DND-41 (cell line): Measurements from ENCODE around the gene FAM53B.

ENCODE experiments used
- ATAC-seq: fragments of 200-7000 bp; cut with Tn5 transposase; 3 replicates; pipeline ENCODE4 v1.9.1; 2021; ENCODE audit warnings: low read depth; ENCODE audit not compliant: insufficient read depth
- DNase-seq: peaks from one replicate; pipeline ENCODE4 v3.0.0-alpha.2; 2020
- H2AFZ ChIP-seq: 2 replicates; pipeline ENCODE4 v1.6.0; 2012; ENCODE audit warnings: low read depth, low read length
- H3K27ac ChIP-seq: 2 replicates; pipeline ENCODE4 v1.5.1; 2012; ENCODE audit warnings: low read length, inconsistent platforms
- H3K27me3 ChIP-seq: fragments of 200-600 bp; sonication (generic); 2 replicates; pipeline ENCODE4 v1.6.0; 2012; ENCODE audit warnings: low read length, mild to moderate bottlenecking, inconsistent platforms; ENCODE audit not compliant: insufficient read depth, poor library complexity
- H3K36me3 ChIP-seq: 2 replicates; pipeline ENCODE4 v1.5.1; 2012; ENCODE audit warnings: low read length, inconsistent platforms; ENCODE audit not compliant: insufficient read depth
- H3K4me1 ChIP-seq: 2 replicates; pipeline ENCODE4 v1.5.1; 2012; ENCODE audit warnings: mild to moderate bottlenecking, low read length; ENCODE audit not compliant: insufficient read depth
- H3K4me2 ChIP-seq: 2 replicates; pipeline ENCODE4 v1.6.0; 2012; ENCODE audit warnings: mild to moderate bottlenecking, moderate library complexity, low read length, inconsistent platforms; ENCODE audit not compliant: insufficient read depth
- H3K4me3 ChIP-seq, 2 experiments: fragments of 200-600 bp in 1 of 2; shearing (Covaris generic) in 1 of 2; 2 replicates each; pipeline ENCODE4 v1.5.1; 2012 to 2016; ENCODE audit warnings: inconsistent platforms in 2 of 2, low read length in 2 of 2, mild to moderate bottlenecking in 2 of 2, low read depth in 1 of 2, moderate library complexity in 1 of 2
- H3K79me2 ChIP-seq: 2 replicates; pipeline ENCODE4 v1.6.0; 2012; ENCODE audit warnings: low read length, inconsistent platforms; ENCODE audit not compliant: insufficient read depth
- H3K9ac ChIP-seq: 2 replicates; pipeline ENCODE4 v1.6.0; 2012; ENCODE audit warnings: low read depth, mild to moderate bottlenecking, inconsistent platforms, low read length, moderate library complexity
- H3K9me3 ChIP-seq: 2 replicates; pipeline ENCODE4 v1.5.1; 2012; ENCODE audit warnings: low read length, moderate library complexity, mild to moderate bottlenecking, inconsistent platforms; ENCODE audit not compliant: insufficient read depth, severe bottlenecking
- H4K20me1 ChIP-seq: 2 replicates; pipeline ENCODE4 v1.6.0; 2012; ENCODE audit warnings: low read length; ENCODE audit not compliant: insufficient read depth
- EZH2 ChIP-seq: IDR thresholded peaks from 3 replicates; pipeline ENCODE4 v1.6.1; 2012; ENCODE audit warnings: borderline replicate concordance, low read depth, mild to moderate bottlenecking, moderate library complexity, low read length, inconsistent platforms; ENCODE audit not compliant: severe bottlenecking
- TF ChIP-seq, protein P1 (sequence below): IDR thresholded peaks from 2 replicates; pipeline ENCODE4 v1.5.1; 2012; ENCODE audit warnings: borderline replicate concordance, low read length, moderate library complexity, mild to moderate bottlenecking; ENCODE audit not compliant: poor library complexity, severe bottlenecking; ENCODE audit errors: extremely low read depth

The FAM53B gene

DNA sequence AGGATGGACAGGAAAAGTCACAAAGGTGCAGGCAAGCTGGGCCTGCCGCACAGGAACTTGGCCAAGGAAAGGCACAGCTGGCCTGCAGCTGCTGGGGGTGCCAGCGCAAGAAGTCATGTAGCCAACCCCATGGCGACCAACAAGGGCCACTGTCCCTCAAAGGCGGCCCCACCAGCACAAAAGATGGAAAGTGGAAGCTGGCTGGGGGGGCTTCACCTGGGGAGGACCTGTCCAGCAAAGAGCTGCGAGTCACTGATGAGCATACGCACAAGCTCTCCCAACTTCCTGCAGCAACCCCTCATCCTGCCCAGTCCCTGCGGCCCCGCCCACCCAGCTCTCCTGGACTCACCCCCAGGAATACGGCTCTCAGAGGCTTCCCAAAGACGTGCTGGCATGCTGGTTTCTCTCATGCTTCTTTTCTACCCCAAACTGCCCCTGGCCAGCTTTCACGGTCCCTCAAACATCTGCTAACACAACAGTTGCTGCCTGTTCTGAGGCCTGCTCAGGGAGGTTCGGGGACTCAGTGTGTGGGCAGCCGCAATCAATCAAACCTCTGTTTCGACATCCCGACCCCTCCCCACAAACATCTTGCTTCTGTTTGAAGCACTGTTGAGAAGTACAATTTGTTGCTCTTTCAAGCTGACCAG, 67.6 kb downstream of the FAM53B start:
- H3K36me3 ChIP-seq, result peaks cover 91% of the 10 kb centered on the region
- peaks cover 35% of the 10 kb centered on the region for H4K20me1 ChIP-seq
- H2AFZ ChIP-seq, result no peak overlapping the region
- peak overlapping the region; percentile 56; the same call in 1 of the 2 replicates for H3K9ac ChIP-seq
- no peak for DNase-seq
- no peak overlapping the region for H3K4me2 ChIP-seq
- ATAC-seq, result no peak
- H3K27me3 ChIP-seq, result no peaks in the 10 kb centered on the region
- TF ChIP-seq, protein P1, sequence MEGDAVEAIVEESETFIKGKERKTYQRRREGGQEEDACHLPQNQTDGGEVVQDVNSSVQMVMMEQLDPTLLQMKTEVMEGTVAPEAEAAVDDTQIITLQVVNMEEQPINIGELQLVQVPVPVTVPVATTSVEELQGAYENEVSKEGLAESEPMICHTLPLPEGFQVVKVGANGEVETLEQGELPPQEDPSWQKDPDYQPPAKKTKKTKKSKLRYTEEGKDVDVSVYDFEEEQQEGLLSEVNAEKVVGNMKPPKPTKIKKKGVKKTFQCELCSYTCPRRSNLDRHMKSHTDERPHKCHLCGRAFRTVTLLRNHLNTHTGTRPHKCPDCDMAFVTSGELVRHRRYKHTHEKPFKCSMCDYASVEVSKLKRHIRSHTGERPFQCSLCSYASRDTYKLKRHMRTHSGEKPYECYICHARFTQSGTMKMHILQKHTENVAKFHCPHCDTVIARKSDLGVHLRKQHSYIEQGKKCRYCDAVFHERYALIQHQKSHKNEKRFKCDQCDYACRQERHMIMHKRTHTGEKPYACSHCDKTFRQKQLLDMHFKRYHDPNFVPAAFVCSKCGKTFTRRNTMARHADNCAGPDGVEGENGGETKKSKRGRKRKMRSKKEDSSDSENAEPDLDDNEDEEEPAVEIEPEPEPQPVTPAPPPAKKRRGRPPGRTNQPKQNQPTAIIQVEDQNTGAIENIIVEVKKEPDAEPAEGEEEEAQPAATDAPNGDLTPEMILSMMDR, result no peak
- TF ChIP-seq EZH2, result no peak
- no peak overlapping the region for H3K4me3 ChIP-seq
- H3K4me1 ChIP-seq, result peaks cover 68% of the 10 kb centered on the region
- H3K79me2 ChIP-seq, result peaks cover 93% of the 10 kb centered on the region
- no peaks in the 10 kb centered on the region for H3K9me3 ChIP-seq
- peak overlapping the region; percentile 96 for H3K27ac ChIP-seq

DNA sequence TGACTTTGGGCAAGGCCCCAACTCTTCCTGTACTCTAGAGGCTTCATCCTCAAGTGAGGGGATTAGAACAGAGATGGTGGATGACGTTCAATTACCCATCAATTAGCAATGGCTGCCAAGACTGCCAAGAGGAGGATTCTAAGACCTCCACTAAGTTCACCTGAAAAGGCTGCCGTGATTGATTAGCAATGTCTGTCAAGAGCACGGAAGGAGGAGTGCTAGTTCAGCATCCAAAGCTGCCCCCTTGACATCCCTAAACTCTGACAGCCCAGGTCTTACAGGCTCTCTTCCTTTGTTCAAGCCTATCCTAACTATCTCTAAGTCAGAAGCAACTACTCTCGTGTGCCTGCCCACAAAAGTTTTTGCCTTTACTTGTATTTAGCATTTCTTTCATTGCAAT, 68.4 kb downstream of the FAM53B start:
- no peak overlapping the region for H2AFZ ChIP-seq
- peaks cover 91% of the 10 kb centered on the region for H3K36me3 ChIP-seq
- peak overlapping the region; percentile 96 for H3K27ac ChIP-seq
- H3K9ac ChIP-seq, result no peak overlapping the region
- H3K9me3 ChIP-seq, result no peaks in the 10 kb centered on the region
- no peaks in the 10 kb centered on the region for H3K27me3 ChIP-seq
- TF ChIP-seq, protein P1, result no peak
- TF ChIP-seq EZH2, result no peak
- H3K4me1 ChIP-seq, result peaks cover 63% of the 10 kb centered on the region
- no peak overlapping the region for H3K4me2 ChIP-seq
- ATAC-seq (no peak), DNase-seq (no peak)
- H3K4me3 ChIP-seq, result no peak overlapping the region
- peaks cover 93% of the 10 kb centered on the region for H3K79me2 ChIP-seq
- H4K20me1 ChIP-seq, result peaks cover 42% of the 10 kb centered on the region

DNA sequence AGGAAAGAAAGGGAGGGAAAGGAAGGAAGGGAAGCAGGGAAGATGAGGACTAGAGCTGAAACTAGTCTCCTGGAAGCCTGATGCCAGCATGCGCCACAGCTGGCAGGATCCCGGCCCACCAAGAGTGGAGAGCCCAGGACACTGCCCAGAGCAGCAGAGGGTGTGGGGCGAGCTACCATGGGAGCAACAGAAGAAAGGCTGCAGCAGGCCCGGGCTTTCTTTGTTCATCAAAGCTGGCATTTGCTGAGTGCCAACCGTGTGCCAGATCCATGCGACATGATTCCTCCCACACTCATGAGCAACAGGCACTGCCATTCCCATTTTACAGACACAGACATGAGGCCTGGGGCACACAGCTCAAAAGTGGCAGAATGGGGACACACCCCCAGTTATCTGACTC, 68.9 kb downstream of the FAM53B start:
- Histone ChIP-seq H3K9ac (no peak overlapping the region), H3K9me3 (no peaks in the 10 kb centered on the region), H3K79me2 (peaks cover 93% of the 10 kb centered on the region), H4K20me1 (peaks cover 48% of the 10 kb centered on the region), H3K4me1 (peaks cover 57% of the 10 kb centered on the region), H3K4me3 (no peak overlapping the region), H3K4me2 (no peak overlapping the region), H2AFZ (no peak overlapping the region), H3K27ac (peak overlapping the region; percentile 96), H3K27me3 (no peaks in the 10 kb centered on the region), H3K36me3 (peaks cover 91% of the 10 kb centered on the region)
- ATAC-seq, result no peak
- no peak for DNase-seq
- TF ChIP-seq EZH2, result no peak
- TF ChIP-seq, protein P1, result no peak
